ENCODE measurements around the gene PIGQ. TPM values are rescaled to one million over a fixed set of nuclear protein-coding genes. Genes with fewer than 3 reads are reported as not detected.

The PIGQ gene
- total RNA-seq, 4 donors from 2014 or later = 37.4 to 115 (median 56.0) TPM

DNA sequence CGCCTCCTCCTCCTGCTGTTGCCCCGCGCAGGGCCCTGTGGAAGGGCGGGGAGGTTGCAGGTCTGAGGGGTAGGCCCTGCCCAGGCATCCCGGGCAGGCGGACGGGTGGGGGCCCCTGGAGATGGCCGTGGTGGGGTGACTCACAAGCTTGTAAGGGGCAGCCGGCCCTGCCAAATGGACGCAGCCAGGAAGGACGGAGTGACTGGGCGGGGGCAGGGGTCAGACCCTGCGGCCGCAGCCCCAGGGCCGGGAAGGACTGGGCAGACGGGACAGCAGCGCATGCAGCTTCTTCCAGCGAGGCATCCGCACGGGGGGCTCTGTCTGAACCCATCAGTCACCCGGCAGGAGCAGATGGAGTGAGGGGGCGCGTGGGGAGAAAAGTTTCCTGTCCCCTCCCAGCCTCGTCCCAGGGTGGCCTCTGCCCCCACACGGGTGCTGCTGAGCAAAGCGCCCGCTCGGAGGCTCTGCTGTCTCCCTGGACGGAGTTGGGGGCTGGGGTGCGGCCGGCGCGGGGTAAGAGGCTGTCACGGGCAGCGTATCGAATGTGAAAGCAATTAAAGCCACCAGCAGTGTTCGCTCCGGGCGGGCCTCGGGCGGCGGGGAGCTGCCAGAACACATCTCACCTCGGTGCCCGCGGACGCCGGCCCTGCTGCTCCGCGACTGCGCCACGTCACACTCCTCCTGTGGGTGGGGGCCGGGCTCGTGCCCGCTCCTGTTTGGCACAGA lies 15.0 kb upstream of the PIGQ start:
- H3K4me3 ChIP-seq = no peak overlapping the region
- H3K9me3 ChIP-seq = no peaks in the 10 kb centered on the region
- in situ Hi-C loops (cut with MboI; ENCODE audit: low pct_ligation_motif_present in 1 of 4, low pct_unique_long_range_greater_than_20kb in 1 of 4, low sequenced_read_pairs in 3 of 4) = no loop called here
- WGBS, 2 donors (ENCODE audit: low coverage in 1 of 2) = 67% methylated on average over 33 of the region's 54 CpGs; no CpG with 5 or more reads in 1 of the 2 donors
- intact Hi-C loops (cut with DNase I; ENCODE audit: low total_unique reads) = no loop called here
- H3K36me3 ChIP-seq = peaks cover 0 to 15% (median 7%) of the 10 kb centered on the region in 4 donors
- peak; percentile 34 for DNase-seq
- H3K27ac ChIP-seq = no peak overlapping the region
- peaks cover 38% of the 10 kb centered on the region for H3K27me3 ChIP-seq
- peaks cover 0 to 14% (median 7%) of the 10 kb centered on the region in 4 donors for H3K4me1 ChIP-seq
- no peak for TF ChIP-seq EP300 (IDR thresholded peaks at IDR 0.05; ENCODE audit: low read depth)
- no peak for TF ChIP-seq POLR2A (IDR thresholded peaks at IDR 0.05)
- TF ChIP-seq POLR2AphosphoS5 (IDR thresholded peaks at IDR 0.05) = no peak

DNA sequence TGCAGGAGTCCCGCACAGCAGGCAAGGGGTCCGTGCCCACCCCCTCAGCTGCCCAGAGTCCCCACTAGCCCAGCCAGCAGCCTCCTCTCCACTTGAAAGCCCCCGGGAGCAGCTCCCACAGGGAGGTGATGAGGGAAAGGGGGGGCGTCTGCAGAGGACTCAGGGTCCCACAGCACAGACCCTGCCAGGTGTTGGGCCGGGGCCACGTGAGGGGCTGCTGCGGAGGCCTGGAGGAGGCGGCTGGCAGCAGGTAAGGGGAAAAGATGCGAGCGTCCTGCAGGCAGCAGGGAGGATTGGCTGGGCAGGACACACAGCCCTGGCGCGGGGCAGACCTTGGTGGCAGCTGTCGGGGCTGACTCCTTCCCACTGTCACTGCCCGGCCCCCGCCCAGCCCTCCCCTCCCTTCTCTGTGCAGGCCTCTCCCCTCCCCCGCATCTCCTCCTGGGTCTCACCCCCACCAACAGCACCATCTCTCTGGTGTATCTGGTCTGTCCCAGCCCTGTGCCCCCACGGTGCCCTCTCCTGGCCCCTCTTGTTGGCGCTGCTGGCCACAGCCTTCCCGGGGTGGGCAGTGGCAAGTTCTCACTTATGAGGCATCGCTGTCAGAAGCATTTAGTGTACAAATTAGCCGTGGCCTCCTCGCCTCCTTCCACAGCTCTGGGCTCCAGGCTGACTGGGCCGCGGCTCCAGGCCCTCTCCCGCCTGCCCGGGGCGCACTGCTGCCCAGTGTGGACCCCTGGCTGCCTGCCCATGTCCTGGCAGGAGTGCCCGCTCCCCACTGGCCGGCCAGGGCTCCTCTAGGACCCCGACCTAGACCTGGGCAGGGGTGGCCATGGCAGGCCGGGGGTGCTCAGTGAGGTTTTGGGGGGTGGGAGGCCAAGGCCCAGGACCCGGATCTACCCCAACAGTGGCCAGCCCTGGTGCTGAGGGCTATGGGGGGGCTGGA lies 14.0 kb upstream of the PIGQ start:
- 61% methylated on average over 27 of the region's 32 CpGs; no CpG with 5 or more reads in 1 of the 2 donors for WGBS, 2 donors (ENCODE audit: low coverage in 1 of 2)
- Histone ChIP-seq H3K27ac (no peak overlapping the region), H3K36me3 (peaks cover 0 to 15% (median 5%) of the 10 kb centered on the region in 4 donors), H3K4me1 (peaks cover 0 to 15% (median 9%) of the 10 kb centered on the region in 4 donors), H3K9me3 (no peaks in the 10 kb centered on the region), H3K4me3 (no peak overlapping the region), H3K27me3 (peaks cover 47% of the 10 kb centered on the region)
- in situ Hi-C loops (cut with MboI; ENCODE audit: low pct_ligation_motif_present in 1 of 4, low pct_unique_long_range_greater_than_20kb in 1 of 4, low sequenced_read_pairs in 3 of 4) (no loop called here), intact Hi-C loops (cut with DNase I; ENCODE audit: low total_unique reads) (no loop called here)
- TF ChIP-seq EP300 (IDR thresholded peaks at IDR 0.05; ENCODE audit: low read depth) (no peak), POLR2A (IDR thresholded peaks at IDR 0.05) (no peak), POLR2AphosphoS5 (IDR thresholded peaks at IDR 0.05) (no peak)
- TF ChIP-seq, protein P1, sequence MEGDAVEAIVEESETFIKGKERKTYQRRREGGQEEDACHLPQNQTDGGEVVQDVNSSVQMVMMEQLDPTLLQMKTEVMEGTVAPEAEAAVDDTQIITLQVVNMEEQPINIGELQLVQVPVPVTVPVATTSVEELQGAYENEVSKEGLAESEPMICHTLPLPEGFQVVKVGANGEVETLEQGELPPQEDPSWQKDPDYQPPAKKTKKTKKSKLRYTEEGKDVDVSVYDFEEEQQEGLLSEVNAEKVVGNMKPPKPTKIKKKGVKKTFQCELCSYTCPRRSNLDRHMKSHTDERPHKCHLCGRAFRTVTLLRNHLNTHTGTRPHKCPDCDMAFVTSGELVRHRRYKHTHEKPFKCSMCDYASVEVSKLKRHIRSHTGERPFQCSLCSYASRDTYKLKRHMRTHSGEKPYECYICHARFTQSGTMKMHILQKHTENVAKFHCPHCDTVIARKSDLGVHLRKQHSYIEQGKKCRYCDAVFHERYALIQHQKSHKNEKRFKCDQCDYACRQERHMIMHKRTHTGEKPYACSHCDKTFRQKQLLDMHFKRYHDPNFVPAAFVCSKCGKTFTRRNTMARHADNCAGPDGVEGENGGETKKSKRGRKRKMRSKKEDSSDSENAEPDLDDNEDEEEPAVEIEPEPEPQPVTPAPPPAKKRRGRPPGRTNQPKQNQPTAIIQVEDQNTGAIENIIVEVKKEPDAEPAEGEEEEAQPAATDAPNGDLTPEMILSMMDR (IDR thresholded peaks at IDR 0.05) = no peak
- DNase-seq = no peak

DNA sequence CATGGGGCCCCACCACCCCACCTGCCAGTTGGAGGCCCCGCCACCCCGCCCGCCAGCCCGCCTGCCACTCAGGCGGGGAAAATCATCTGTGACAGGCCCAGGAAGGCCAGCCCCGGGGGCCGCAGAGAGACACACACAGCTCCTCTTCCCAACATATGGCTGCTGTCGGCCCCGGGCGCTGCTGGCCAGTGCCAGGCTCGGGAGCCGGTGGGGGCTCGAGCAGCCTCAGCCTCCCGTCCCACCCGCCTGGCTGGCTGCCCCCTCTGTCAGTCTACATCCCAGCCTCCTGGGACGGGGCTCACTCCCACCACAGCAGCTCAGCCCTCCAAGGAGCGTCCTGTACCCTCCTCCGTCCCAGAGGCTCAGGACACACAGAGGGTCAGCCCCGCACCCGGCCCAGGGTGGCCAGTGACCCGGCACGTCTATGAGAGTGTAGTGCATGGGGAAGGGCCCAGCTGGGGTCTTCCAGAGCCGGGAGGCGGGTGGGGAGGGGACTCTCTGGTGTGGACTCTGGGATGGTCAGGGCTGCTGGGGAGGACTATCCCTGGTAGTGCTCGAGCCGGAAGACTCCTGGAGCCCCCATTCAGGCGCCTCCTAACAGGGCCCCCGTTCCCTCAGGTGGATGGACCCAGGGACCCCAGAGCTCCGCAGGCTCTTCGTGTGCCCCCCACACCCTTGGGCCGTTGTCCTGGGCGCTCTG lies 13.1 kb upstream of the PIGQ start:
- Histone ChIP-seq H3K9me3 (no peaks in the 10 kb centered on the region), H3K27ac (no peak overlapping the region), H3K4me1 (peaks cover 0 to 15% (median 9%) of the 10 kb centered on the region in 4 donors), H3K36me3 (peaks cover 0 to 11% (median 5%) of the 10 kb centered on the region in 4 donors), H3K27me3 (peaks cover 55% of the 10 kb centered on the region), H3K4me3 (no peak overlapping the region)
- intact Hi-C loops (cut with DNase I; ENCODE audit: low total_unique reads) (no loop called here), in situ Hi-C loops (cut with MboI; ENCODE audit: low pct_ligation_motif_present in 1 of 4, low pct_unique_long_range_greater_than_20kb in 1 of 4, low sequenced_read_pairs in 3 of 4) (no loop called here)
- DNase-seq = no peak
- no peak for TF ChIP-seq POLR2AphosphoS5 (IDR thresholded peaks at IDR 0.05)
- TF ChIP-seq, protein P1 (IDR thresholded peaks at IDR 0.05) = no peak
- no peak for TF ChIP-seq POLR2A (IDR thresholded peaks at IDR 0.05)
- no peak for TF ChIP-seq EP300 (IDR thresholded peaks at IDR 0.05; ENCODE audit: low read depth)
- 70% methylated on average over 19 of the region's 32 CpGs; no CpG with 5 or more reads in 1 of the 2 donors for WGBS, 2 donors (ENCODE audit: low coverage in 1 of 2)

DNA sequence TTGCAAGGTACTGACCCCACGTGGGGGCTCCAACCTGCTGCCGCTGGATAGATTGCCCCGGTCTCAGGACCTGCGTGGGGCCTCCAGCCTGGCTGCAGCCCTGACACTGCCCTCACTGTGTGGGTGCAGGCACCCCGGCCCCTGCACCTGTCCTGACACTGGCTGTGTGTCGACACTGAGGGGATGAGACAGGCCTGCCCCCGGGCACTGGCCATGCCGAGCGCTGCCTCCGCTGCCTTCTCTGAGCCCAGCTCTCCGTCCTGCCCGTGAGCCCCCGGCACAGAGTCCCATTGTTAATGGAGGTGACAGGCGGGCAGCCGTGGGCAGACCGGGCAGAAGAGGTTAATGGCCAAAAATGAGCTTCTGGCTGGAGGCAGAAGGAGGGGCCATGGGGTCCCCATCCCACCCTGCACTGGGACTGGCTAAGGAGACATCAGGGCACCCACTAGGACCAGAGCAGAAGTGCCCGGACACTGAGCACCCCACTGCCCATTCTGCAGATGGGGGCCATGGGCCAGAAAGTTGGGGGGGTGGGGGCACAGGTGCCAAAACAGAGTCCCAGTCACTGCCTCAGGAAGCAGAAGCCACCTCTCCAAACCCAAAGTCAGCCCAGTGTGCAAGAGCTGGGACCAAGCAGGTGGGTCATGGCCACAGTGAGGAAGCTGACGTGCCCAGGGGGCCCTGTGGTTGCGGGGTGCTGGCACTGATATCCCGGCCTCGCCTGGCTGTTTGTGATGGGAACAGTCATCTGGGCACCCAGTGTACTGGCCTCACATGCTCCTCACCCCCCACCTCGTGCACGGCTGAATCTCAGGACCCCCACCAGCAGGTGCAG lies 12.1 kb upstream of the PIGQ start:
- no peak overlapping the region for H3K27ac ChIP-seq
- WGBS, 2 donors (ENCODE audit: low coverage in 1 of 2) = 78% methylated on average over 18 of the region's 23 CpGs; no CpG with 5 or more reads in 1 of the 2 donors
- peaks cover 0 to under 1% (median under 1%) of the 10 kb centered on the region in 4 donors for H3K36me3 ChIP-seq
- no peak for TF ChIP-seq POLR2A (IDR thresholded peaks at IDR 0.05)
- TF ChIP-seq, protein P1 (IDR thresholded peaks at IDR 0.05) = no peak
- TF ChIP-seq EP300 (IDR thresholded peaks at IDR 0.05; ENCODE audit: low read depth) = no peak
- TF ChIP-seq POLR2AphosphoS5 (IDR thresholded peaks at IDR 0.05) = no peak
- intact Hi-C loops (cut with DNase I; ENCODE audit: low total_unique reads) (no loop called here), in situ Hi-C loops (cut with MboI; ENCODE audit: low pct_ligation_motif_present in 1 of 4, low pct_unique_long_range_greater_than_20kb in 1 of 4, low sequenced_read_pairs in 3 of 4) (no loop called here)
- H3K4me3 ChIP-seq = no peak overlapping the region
- peaks cover 66% of the 10 kb centered on the region for H3K27me3 ChIP-seq
- H3K9me3 ChIP-seq = no peaks in the 10 kb centered on the region
- peaks cover 0 to 15% (median 9%) of the 10 kb centered on the region in 4 donors for H3K4me1 ChIP-seq
- no peak for DNase-seq

All from transverse colon (tissue), 4 donors.